A172 (cell line): Measurements from ENCODE around the gene IGSF11. TPM values are rescaled to one million over a fixed set of nuclear protein-coding genes. Genes with fewer than 3 reads are reported as not detected.
"Not testable (repeated sequence)": the region's sequence is repeated elsewhere in the genome, so short reads cannot be mapped to it uniquely, and the experiment has no call there.

ENCODE experiments used
- DNase-seq: peaks from one replicate; pipeline ENCODE4 v3.0.0-alpha.2; 2015; ENCODE audit warnings: low spot score
- total RNA-seq: library from RNA; depleted of rRNA; stranded (reverse); fragments of >200 nt; shearing (Covaris generic); gene quantifications from 2 replicates; pipeline ENCODE4 v1.2.3, GENCODE V29; 2014

Gene IGSF11
- total RNA-seq, 1 experiment from 2014 or later, result not detected

GRCh38 chr3:118990823-118991560 lies 43.7 kb downstream of the IGSF11 start:
- DNase-seq, result no peak

- no peak for DNase-seq
These were observed 46.2 kb downstream of the IGSF11 start for GRCh38 chr3:118988198-118989130.

- DNase-seq, result no peak
These were observed 47.2 kb downstream of the IGSF11 start for GRCh38 chr3:118987477-118987876.

- no peak for DNase-seq
These were observed 47.9 kb downstream of the IGSF11 start for GRCh38 chr3:118986734-118987133.

- no peak for DNase-seq
These were observed 49.9 kb downstream of the IGSF11 start for GRCh38 chr3:118984699-118985098.

GRCh38 chr3:118981494-118982134 lies 53.0 kb downstream of the IGSF11 start:
- DNase-seq, result no peak

GRCh38 chr3:118980832-118981231 lies 53.8 kb downstream of the IGSF11 start:
- DNase-seq, result no peak

GRCh38 chr3:118978393-118978758 lies 56.3 kb downstream of the IGSF11 start:
- DNase-seq, result no peak

- no peak for DNase-seq
These were observed 56.8 kb downstream of the IGSF11 start for GRCh38 chr3:118977671-118978392.

- DNase-seq, result no peak
These were observed 57.5 kb downstream of the IGSF11 start for GRCh38 chr3:118977118-118977517.

- not testable (repeated sequence) for DNase-seq
These were observed 59.2 kb downstream of the IGSF11 start for GRCh38 chr3:118975476-118975875.

GRCh38 chr3:118974356-118975097 lies 60.1 kb downstream of the IGSF11 start:
- no peak for DNase-seq

GRCh38 chr3:118973050-118973449 lies 61.6 kb downstream of the IGSF11 start:
- DNase-seq, result no peak

- DNase-seq, result no peak
These were observed 63.8 kb downstream of the IGSF11 start for GRCh38 chr3:118970819-118971218.

GRCh38 chr3:118968640-118969039 lies 66.0 kb downstream of the IGSF11 start:
- DNase-seq, result no peak

GRCh38 chr3:118968111-118968510 lies 66.5 kb downstream of the IGSF11 start:
- no peak for DNase-seq

GRCh38 chr3:118966700-118967099 lies 67.9 kb downstream of the IGSF11 start:
- DNase-seq, result no peak

GRCh38 chr3:118963711-118964110 lies 70.9 kb downstream of the IGSF11 start:
- no peak for DNase-seq

GRCh38 chr3:118960876-118961450 lies 73.7 kb downstream of the IGSF11 start:
- DNase-seq, result no peak

- no peak for DNase-seq
These were observed 78.6 kb downstream of the IGSF11 start for GRCh38 chr3:118955914-118956556.
